Hematopoietic multipotent progenitor cell treated with erythropoietin and hydrocortisone succinate and interleukin-3 and kit ligand, for 8 days (in vitro differentiated cells): Measurements from ENCODE around the gene MIAT.
A peak's percentile ranks its signal among the peaks of the same experiment; 100 is the strongest.

Experiments
- DNase-seq: peaks from one replicate; pipeline ENCODE4 v3.0.0-alpha.2; 2015

MIAT gene

DNA sequence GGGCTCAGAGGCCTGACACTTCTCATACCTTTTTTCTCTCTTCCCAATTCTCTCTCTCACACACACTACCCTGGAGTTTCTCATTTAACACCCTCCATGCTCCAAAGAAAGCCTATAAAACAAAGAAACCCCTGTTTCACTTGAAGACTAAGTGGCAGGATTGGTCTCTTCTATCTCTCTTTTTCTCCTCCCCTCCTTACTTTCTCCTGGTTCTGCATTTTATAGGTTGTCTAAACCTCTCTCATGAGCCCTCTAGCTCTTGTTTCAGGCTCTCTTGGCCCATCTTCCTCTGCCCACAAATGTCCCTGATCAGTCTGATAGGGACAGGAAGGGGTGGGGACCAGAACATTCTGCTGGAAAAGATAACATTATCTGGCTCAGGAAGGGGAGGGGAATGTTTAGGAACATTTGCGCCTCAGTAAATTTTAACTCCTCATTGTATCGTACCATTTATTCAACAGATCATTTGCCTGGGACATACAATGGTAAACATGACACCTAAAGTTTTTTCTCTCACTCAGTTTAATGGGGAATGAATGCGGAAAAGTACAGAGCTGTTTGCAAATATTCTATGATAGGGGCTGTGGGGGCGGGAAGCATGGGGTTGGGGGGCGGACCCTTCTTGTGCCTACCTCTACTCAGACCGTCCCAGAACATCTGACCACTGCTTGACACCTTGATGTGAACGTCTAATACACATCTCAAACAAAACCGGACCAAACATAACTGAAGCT, 24.8 kb upstream of the MIAT start:
- DNase-seq: peak; percentile 98

DNA sequence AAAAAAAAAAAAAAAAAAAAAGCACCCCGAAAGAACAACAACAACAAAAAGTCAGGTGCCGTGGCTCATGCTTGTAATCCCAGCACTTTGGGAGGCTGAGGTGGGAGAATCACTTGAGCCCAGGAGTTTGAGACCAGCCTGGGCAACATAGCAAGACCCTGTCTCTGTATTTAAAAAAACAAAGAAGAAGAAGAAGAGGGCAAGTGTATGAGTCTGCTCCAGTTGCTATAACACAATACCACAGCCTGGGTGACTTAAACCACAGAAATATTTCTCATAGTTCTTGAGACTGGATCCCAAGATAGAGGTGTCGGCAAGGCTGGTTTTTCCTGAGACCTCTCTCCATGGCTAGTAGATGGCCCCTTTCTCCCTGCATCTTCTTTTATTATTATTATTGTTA, 23.2 kb upstream of the MIAT start:
- no peak for DNase-seq

DNA sequence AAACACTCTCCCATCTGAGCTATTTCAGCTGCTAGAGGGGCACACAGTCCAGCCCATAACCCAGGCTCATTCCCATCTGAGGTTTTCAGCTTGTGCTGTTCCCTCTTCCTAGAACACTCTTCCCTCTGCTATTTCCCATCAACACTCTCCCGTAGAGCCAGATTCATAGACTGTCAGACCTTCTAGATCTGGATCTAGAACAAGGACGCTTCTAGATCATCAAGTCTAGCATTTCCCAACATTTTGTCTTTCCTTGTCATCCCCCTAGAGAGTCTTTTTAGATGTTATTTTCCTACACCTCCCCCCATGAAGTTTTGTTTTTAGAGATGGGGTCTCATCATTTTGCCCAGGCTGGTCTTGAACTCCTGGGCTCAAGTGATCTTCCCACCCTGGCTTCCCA, 22.3 kb upstream of the MIAT start:
- no peak for DNase-seq

DNA sequence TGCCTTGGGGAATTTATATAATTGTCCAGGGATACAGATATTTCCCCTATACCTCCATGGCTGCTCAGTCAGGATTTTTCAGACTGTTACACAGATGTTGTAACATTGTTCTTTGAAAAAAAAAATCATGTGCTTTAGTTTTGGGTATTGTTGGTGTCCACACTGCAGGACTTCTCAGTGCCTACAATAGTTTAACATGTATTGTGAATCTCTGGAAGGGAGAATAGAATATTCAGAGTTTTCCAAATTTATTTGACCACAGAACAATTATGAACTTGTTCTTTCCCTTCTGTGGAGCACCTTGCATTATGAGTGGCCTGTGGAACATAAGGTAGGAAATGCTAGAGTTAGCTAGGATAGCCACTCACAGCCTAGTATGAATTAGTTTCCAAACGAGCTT, 21.1 kb upstream of the MIAT start:
- no peak for DNase-seq

DNA sequence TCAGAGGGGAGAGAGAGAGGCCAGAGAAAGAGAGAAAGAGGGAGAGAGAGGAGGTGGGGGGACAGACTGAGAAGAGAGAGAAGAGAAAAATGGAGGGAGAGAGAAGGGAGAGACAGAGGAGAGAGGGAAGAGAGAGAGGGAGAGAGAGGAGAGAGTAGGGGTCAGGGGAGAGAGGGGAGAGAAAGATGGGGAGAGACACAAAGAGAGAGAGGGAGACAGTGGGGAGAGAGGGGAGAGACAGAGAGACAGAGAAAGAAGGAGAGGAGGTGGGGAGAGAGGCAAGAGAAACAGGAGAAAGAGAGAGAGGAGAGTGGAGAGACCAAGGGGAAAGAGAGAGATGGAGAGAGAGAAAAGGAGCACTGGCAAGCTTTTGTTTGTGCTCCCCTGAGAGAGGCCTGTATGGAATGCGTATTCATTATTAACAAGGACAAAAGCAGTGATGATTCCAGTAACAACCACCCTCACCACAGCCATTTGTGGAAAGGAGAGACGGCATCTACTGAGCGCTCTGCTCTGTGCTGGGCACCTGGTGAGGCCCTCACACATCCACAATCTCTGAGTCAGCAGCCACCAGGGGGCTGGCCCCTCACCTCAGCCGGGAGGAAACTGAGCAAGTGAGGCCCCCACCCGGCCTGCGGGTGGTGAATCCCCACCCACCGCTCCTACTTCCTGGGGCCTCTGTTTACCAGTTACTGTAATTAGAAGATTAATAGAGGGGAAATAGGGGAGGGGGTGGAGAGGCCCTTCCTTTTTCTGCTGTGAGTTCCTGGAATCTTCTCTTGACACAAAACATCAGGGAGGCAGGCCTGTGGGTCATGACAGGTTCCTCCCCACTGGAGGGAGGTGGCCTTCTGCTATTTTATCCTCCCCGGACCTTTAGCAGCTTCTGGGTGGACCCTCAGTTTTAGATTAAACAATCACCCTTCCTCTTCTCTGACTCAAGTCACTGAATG, 14.6 kb upstream of the MIAT start:
- peak; percentile 88 for DNase-seq

DNA sequence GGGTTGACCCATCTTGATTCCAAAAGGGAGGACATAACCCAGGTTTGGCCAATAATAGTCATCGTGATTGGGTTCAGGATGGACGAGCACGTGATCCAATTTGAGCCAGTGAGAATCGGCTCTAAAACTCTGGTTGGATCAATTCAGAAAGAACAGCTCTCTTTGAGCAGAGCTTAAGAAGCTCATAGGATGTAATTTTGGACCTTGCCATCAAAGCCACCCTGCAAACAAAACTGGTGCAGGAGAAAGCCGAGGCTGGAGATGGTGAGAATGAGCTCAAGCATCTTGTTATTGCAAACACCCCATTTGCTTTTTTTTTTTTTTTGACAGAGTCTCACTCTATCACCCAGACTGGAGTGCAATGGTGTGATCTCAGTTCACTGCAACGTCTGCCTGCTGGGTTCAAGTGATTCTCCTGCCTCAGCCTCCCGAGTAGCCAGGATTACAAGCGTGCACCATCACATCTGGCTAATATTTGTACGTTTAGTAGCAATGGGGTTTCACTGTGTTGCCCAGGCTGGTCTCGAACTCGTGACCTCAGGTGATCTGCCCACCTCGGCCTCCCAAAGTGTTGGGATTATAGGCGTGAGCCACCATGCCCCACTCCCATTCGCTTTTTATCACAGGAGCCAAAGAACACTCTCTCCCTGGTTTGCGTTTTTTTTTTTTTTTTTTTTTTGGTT, 13.8 kb upstream of the MIAT start:
- no peak for DNase-seq

DNA sequence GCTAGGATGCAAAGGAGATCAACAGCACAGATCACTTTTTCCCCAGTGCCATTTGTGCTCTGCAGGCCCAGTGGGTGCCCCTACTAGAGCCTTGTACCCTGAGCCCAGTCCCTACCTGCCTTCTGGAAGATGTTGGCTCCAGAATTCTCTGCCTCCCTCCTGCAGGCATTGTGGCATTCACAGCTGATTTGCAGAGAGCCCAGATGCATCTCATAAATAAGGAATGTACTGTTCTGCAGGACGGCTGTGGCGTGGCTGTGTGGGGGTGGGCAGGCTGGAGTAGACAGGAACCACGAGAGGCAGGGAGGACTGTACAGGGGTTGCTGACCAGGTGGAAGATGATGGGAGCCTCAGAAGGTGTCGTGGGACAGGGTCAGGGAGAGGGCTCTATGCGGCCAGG, 11.2 kb upstream of the MIAT start:
- no peak for DNase-seq

DNA sequence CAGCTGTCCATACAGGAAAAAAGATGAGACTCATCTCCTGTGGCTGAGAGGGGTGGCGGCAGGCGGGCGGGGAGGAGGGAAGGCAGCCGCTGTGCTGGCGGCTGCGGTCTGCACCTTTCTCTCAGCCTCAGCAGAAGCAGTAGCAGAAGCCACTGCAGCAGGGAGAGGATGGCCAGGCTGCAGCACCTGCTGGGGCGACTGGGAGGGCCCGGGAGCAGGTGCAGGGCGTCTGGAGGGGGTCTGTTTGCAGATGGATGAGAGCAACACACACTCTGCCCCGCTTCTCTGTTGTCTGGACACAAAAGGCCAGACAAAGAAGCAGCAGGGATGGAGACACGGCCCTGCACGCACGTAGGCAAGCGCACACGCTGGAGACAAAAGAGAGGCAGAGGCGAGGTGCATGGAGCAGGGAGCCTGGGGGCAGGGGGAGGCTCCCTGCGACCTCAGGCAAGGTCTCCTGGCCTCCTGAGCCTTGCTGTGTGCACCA, 9.3 kb upstream of the MIAT start:
- peak; percentile 11 for DNase-seq

DNA sequence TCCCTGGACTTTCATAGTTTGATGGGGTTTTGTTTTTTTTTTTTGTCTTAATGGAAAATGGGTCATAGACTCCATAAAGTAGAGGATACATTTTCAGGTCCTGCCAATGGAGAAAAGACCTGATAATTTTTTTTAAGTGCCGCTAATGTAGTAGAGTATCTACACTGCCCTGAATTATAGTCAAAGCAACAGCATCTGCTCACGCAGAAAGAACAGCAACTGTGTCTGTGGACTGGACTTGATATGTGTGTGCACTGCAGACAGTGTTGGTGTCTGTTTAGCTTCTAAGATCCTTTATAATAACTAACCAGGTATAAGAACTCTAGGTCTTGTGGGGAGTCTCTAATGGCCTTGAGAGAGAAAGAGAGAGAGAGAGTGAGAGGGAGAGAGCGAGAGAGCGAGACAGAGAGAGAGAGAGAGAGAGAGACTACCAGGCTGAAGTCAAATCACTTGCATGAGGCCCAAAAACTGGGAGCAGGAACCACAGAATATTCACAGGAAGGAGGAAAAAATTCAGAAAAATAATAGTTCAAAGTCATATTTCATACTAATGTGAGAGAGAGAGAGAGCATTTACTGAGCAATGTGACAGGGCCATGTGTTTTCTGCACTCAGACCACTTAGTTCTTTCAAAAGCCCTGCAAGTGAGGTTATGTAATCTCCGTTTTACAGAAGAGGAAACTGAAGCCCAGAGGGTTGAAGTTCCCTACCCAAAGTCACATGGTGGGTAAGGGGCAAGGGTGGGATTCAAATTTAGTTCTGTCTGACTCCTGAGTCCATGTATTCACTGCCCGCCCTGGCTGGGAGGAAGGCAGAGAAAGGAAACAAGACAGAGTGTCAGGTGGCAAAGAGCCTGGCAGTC, 8.6 kb upstream of the MIAT start:
- DNase-seq: no peak

DNA sequence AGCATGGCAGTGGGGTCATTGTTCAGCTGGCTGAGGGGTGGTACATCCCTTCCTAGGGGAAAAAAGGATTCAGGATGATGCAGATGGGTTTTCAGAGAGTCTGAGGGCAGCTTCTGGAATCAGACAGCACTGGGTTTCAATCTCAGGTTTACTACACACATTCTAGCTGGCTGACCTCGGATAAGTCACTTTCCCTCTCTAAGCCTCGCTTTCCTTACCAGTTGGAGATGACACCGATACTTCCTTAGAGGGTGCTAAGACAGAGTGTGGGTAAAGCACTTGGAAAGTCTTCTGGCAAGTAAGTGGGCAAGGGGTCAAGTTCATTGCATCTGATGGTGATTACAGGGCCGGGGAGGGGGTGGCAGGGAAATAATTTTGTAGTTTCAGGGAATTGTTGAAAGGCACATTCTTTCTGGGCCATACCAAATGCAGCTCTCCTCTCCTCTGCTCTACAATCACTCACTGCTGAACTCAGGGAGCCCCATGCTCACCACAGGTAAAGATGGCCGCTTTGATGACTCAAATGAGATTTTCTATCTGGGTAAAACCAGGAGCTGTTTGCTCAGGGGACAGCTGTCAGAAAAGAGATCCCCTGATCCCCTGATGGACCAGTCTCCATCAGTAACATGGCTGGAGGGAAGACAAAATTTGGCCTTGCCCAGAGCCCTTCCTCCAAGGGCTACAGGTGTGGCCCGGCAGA, 6.5 kb upstream of the MIAT start:
- no peak for DNase-seq

DNA sequence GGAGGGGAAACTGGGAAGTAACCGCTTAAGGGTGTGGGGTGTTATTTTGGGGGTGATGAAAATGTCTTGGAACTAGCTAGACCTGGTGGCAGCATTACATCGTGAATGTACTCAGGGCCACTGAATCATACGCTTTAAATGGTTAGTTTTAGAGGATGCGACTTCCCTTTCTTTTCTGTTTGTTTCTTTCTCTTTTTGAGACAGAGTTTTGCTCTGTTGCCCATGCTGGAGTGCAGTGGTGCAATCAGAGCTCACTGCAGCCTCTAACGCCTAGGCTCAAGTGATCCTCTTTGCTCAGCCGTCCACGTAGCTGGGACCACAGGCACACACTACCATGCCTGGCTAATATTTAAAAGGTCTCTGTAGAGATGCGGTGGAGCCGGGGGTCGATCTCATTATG, 5.6 kb upstream of the MIAT start:
- no peak for DNase-seq

DNA sequence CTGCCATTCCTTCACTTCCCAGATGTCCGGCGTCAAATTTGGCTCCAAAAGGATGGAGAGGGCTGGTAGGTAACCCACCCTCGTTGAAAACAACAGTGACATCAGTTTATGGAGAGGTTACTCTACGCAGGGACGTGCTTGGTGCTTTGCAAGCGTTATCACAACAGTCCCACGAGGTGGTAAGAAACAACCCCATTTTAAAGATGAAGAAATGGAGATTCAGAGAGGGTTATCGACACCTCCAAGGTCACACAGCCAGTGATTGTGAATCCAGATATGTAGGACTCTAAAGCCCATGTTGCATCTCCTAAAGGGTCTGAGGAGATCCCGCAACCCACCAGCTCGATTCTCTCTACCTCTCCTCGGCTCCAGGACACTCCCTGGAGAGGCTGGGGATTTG, 773 bp downstream of the MIAT start:
- DNase-seq: no peak

DNA sequence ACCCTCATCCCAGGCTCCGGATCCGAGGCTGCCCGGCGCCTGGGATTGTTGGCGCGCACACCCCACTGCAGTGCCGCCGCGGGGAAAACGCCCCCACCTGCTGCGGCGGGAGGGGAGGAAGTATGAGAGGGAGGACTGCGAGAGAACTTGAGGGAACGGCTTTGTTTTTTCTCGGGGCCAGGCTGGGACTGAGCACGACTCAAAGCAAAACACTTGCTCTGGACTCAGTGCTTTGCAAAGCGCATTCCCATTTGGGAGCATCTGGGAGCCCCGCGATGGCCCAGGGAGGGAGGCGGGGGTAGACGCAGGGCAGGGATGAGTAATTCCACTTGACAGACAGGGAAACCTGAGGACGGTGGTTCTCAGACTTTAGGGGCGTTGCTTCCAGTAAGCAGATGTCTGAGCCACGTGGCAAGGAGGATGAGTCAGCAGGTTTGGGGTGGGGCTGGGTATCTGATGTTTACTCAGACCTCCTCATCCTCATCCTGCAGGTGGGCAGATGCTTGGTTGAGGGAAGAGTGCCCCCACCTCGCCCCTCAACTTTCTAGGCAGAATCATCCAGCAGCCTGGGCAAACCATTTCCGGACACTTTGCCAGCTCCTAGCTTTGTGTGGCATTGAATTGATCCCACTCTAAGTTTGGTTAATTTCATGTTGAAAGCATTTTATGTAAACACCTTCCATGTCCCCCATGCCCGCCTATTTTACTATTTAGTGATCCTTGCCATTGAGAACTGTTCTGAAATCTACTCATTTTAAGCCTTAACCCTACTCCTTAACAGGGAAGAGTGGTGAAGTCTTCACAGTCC, 1.5 kb downstream of the MIAT start:
- DNase-seq: peak; percentile 90

DNA sequence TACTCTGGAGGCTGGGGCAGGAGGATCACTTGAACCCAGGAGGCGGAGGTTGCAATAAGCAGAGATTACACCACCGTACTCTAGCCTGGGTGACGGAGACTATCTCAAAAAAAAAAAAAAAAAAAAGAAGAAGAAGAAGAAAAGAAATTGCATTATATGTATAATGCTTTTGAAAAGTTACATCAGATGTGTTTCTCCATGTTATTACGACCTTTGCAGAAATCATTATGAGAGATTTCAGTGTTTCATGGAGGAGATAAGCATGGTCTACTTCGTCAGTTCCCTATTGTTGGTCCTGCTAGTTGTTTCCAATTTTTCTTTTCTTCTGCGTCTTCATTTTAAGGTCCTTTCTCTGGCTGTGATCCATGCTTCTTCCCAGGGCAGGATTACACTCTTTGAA, 3.0 kb downstream of the MIAT start:
- DNase-seq: no peak

DNA sequence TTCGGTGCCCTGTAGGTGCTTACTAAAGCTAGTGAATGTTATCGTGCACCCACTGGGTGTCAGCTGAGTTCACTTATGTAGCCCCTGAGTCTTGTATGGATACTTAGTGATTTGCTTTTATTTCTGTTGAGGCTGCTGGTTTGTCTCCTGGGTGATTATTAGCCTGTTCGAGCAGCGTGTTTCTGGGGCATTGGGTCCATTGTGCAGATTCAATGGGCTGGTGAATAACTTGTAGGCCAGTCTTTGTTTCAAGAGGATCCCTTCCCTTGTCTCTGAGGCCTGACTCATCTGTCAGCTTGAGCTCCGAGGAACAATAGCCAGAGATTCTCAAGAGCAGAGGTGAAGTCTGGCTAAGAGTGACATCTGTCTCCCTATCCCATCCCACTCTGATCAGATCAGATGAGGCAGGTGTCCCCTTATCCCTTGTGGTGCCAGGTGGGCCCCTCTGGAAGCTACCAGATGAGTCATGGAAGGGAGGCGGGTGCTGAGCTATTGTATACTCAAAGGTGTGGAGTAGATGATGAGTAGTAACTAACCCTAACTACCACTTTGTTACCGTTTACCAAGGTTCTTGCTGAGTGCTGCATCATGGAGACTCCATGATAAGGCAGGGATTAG, 3.7 kb downstream of the MIAT start:
- DNase-seq: no peak

DNA sequence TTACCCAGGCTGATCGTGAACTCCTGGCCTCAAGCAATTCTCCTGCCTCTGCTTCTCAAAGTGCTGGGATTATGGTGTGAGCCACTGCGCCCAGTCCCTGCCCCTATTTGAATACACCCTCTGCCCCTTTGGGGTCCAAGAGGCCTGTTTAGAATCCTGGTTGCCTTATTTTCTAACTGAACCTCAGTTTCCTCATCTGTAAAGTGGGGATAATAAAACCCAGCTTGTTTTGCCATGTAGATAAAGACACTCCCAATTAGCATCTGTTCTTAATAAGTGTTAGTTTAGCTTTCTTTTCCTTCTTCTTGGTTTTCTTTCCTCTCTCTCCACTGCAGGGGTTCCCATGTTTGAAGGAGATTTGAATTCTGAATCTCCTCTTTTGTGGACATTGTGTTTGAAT, 4.8 kb downstream of the MIAT start:
- no peak for DNase-seq

DNA sequence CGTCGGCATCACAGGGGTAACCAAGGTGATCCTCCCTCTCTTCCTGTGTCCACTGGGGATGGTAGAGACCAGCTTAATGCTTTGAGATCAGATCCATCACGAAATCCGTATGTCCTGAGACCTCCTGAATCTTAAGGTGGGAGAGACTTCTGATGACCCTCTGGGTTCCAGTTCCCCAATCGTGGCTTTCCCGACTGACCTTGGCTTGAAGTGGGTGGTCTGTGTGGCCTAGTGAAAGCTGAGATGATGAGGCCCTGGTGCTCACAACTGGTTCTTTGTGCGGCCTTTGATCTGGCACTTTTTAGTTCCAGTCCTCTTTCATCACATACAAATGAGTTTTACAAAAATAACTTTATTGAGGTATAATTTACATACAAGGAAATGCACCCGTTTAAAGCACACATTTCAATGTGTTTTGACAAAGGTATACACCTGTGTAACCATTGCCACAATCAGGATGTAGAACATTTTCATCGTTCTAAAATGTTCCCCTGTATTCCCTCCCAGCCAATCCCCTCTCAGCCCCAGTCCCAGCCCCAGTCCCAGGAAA, 6.1 kb downstream of the MIAT start:
- no peak for DNase-seq

DNA sequence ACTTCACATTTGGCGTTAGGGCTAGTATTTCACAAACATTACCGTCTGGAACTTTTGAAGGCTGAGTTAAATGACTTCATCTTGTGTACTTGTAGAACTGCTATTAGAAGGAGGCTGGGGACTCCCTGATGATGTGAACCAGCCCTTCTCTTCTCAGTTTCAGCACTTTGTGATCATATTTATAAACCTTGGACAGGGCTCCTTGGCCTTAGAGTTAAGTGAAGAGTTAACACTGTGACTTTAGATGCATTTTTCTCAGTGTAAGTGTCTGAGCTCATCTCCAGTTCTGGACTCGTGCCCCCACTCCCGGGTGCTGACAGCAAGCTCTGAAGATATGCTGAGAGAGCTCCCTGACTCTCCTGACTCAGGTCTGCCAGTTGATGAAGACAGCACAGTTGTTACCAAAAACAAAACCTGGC, 8.4 kb downstream of the MIAT start:
- DNase-seq: no peak

DNA sequence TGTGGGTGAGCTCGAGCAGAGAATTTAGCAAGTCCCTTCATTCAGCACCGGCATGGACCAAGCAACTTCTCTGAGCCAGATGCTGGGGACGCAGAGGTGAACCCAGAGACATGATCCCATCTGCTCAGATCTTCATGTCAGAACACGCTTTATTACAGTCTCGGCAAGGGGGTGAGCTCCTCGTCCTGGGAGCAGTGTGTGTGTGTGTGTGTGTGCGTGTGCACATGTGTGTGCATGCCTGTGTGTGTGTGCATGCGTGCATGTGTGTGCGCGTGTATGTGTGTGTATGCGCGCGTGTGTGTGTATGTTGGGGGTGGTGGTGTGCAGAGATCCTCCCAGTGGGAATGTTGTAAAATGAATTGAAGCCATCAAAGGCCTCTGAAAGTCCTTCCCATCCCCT, 9.8 kb downstream of the MIAT start:
- no peak for DNase-seq

DNA sequence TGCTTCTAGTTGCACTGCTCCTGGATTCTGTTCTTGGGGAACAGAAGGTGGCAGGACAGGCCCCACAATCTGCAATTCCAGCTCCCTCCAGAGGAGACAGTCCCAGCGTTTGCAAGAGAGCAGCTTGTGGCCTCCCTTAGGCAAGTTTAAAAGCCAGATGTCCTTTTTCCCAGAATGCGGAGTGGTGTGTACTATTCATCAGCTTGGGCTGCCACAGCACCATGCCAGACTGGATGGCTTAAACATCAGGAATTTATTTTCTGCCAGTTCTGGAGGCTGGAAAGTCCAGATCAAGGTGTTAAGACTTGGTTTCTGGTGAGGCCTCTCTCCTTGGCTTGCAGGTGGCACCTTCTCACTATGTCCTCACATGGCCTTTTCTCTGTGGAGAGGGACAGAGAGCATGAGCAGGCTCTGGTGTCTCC, 11.7 kb downstream of the MIAT start:
- DNase-seq: peak; percentile 74
